Esophagus squamous epithelium (tissue), 4 donors: ENCODE measurements around the gene OR4K15.

Experiments
- CTCF ChIP-seq, 6 experiments: fragments of 450-650 bp in 4 of 6; fragments of 200-600 bp in 2 of 6; sonication (generic) in 2 of 6; IDR thresholded peaks; one replicate each; pipeline ENCODE4 v1.5.1; 2016 to 2019; ENCODE audit warnings: antibody characterized with exemption in 6 of 6, mild to moderate bottlenecking in 4 of 6, moderate library complexity in 4 of 6
- POLR2A ChIP-seq, 4 donors: fragments of 450-650 bp; IDR thresholded peaks; one replicate each; pipeline ENCODE4 v1.6.1; 2017; ENCODE audit warnings: antibody characterized with exemption in 4 of 4, mild to moderate bottlenecking in 4 of 4, moderate library complexity in 3 of 4

GRCh38 chr14:20002319-20002718, 26.9 kb downstream of the OR4K15 start:
- no peak for TF ChIP-seq CTCF (IDR thresholded peaks at IDR 0.05)
- TF ChIP-seq POLR2A (IDR thresholded peaks at IDR 0.05) = no peak
